GM23338 (cell line): ENCODE results near the gene PPP2R3B. TPM values are rescaled to one million over a fixed set of nuclear protein-coding genes. Genes with fewer than 3 reads are reported as not detected.

Experiments used
- ATAC-seq: fragments of 200-7000 bp; cut with Tn5 transposase; 3 replicates; pipeline ENCODE4 v1.9.1; 2020
- DNase-seq: peaks from one replicate; pipeline ENCODE4 v3.0.0-alpha.2; 2015; ENCODE audit warnings: low spot score
- H2AFZ ChIP-seq: fragments of 200-600 bp; sonication (generic); 2 replicates; pipeline ENCODE4 v1.8.0; 2016; ENCODE audit warnings: antibody characterized with exemption, mild to moderate bottlenecking, moderate library complexity
- H3F3A ChIP-seq: fragments of 200-600 bp; sonication (generic); replicated peaks from 2 replicates; pipeline ENCODE4 v1.8.0; 2017; ENCODE audit warnings: antibody characterized with exemption, mixed run types, low read depth
- H3K27ac ChIP-seq: fragments of 200-600 bp; sonication (generic); 2 replicates; pipeline ENCODE4 v1.6.1; 2016; ENCODE audit warnings: low read depth
- H3K27me3 ChIP-seq: fragments of 200-600 bp; sonication (generic); 2 replicates; pipeline ENCODE4 v1.8.0; 2016; ENCODE audit warnings: mild to moderate bottlenecking, mixed run types, moderate library complexity; ENCODE audit not compliant: insufficient read depth
- H3K36me3 ChIP-seq: fragments of 200-600 bp; sonication (generic); 2 replicates; pipeline ENCODE4 v1.8.0; 2016; ENCODE audit warnings: mild to moderate bottlenecking; ENCODE audit not compliant: insufficient read depth
- H3K4me1 ChIP-seq: fragments of 200-600 bp; sonication (generic); 2 replicates; pipeline ENCODE4 v1.8.0; 2016; ENCODE audit warnings: mild to moderate bottlenecking, moderate library complexity; ENCODE audit not compliant: insufficient read depth
- H3K4me2 ChIP-seq: fragments of 200-600 bp; sonication (generic); 2 replicates; pipeline ENCODE4 v1.7.1; 2017; ENCODE audit warnings: mixed run types
- H3K4me3 ChIP-seq: fragments of 200-600 bp; sonication (generic); 2 replicates; pipeline ENCODE4 v1.6.1; 2016; ENCODE audit warnings: mixed run types
- H3K79me2 ChIP-seq: fragments of 200-600 bp; sonication (generic); replicated peaks from 2 replicates; pipeline ENCODE4 v1.8.0; 2017; ENCODE audit warnings: mild to moderate bottlenecking; ENCODE audit not compliant: insufficient read depth
- H3K9me2 ChIP-seq: fragments of 200-600 bp; sonication (generic); 2 replicates; pipeline ENCODE4 v1.8.0; 2017; ENCODE audit not compliant: insufficient read depth
- H4K20me1 ChIP-seq: fragments of 200-600 bp; sonication (generic); replicated peaks from 2 replicates; pipeline ENCODE4 v1.8.0; 2017; ENCODE audit warnings: mild to moderate bottlenecking; ENCODE audit not compliant: insufficient read depth
- H3K27ac Mint-ChIP-seq: 2 replicates; pipeline ENCODE4 v1.8.0; 2020; ENCODE audit warnings: inconsistent platforms, mild to moderate bottlenecking, moderate library complexity, mixed read lengths
- H3K27me3 Mint-ChIP-seq: 3 replicates; pipeline ENCODE4 v1.8.0; 2022; ENCODE audit warnings: low read depth, mild to moderate bottlenecking, moderate library complexity, mixed read lengths, inconsistent platforms; ENCODE audit not compliant: insufficient read depth, poor library complexity
- H3K36me3 Mint-ChIP-seq: 3 replicates; pipeline ENCODE4 v1.8.0; 2021; ENCODE audit warnings: low read depth, mild to moderate bottlenecking, inconsistent platforms, moderate library complexity, mixed read lengths
- H3K4me1 Mint-ChIP-seq: 3 replicates; pipeline ENCODE4 v1.8.0; 2020; ENCODE audit warnings: mild to moderate bottlenecking, inconsistent platforms, mixed read lengths
- H3K4me3 Mint-ChIP-seq: 3 replicates; pipeline ENCODE4 v1.8.0; 2021; ENCODE audit warnings: moderate library complexity, mild to moderate bottlenecking, inconsistent platforms, mixed read lengths
- H3K9me3 Mint-ChIP-seq: 3 replicates; pipeline ENCODE4 v1.8.0; 2020; ENCODE audit warnings: moderate library complexity, mild to moderate bottlenecking, inconsistent platforms, mixed read lengths
- CREB1 ChIP-seq: fragments of 250-450 bp; sonication (Bioruptor Pico); IDR thresholded peaks from 2 replicates; pipeline ENCODE4 v1.5.0; 2020; ENCODE audit warnings: low read depth, mild to moderate bottlenecking, moderate library complexity
- EZH2 ChIP-seq: fragments of 200-600 bp; sonication (generic); IDR thresholded peaks from one replicate; pipeline ENCODE4 v1.8.0; 2017; ENCODE audit warnings: antibody characterized with exemption, mild to moderate bottlenecking, low read depth; ENCODE audit not compliant: unreplicated experiment
- EZH2phosphoT487 ChIP-seq: fragments of 200-600 bp; sonication (generic); IDR thresholded peaks from one replicate; pipeline ENCODE4 v1.8.1; 2018; ENCODE audit warnings: antibody characterized with exemption; ENCODE audit not compliant: unreplicated experiment
- JUNB ChIP-seq: IDR thresholded peaks from one replicate; pipeline ENCODE4 v1.6.1; 2016; ENCODE audit warnings: antibody characterized with exemption; ENCODE audit not compliant: unreplicated experiment
- NANOG ChIP-seq: IDR thresholded peaks from 2 replicates; pipeline ENCODE4 v1.6.1; 2016; ENCODE audit warnings: antibody characterized with exemption, borderline replicate concordance
- POLR2AphosphoS5 ChIP-seq: IDR thresholded peaks from 2 replicates; pipeline ENCODE4 v1.6.1; 2016; ENCODE audit warnings: antibody characterized with exemption, low read depth
- STAT1 ChIP-seq: IDR thresholded peaks from one replicate; pipeline ENCODE4 v1.6.1; 2016; ENCODE audit warnings: antibody characterized with exemption; ENCODE audit not compliant: unreplicated experiment
- ZNF114 ChIP-seq: fragments of 250-450 bp; sonication (Bioruptor Pico); IDR thresholded peaks from 2 replicates; pipeline ENCODE4 v1.5.0; 2020; ENCODE audit warnings: mild to moderate bottlenecking, moderate library complexity
- ZNF331 ChIP-seq: fragments of 250-450 bp; sonication (Bioruptor Pico); IDR thresholded peaks from 2 replicates; pipeline ENCODE4 v1.5.0; 2020; ENCODE audit warnings: low read depth, mild to moderate bottlenecking, moderate library complexity
- polyA plus RNA-seq: library from polyadenylated mRNA; unstranded; fragments of >200 nt; fragmentation: Nextera tagmentation; extraction: Ambion mirVana; gene quantifications from 2 replicates; pipeline ENCODE4 v1.2.1, GENCODE V29; 2016
- total RNA-seq: library from RNA; depleted of rRNA; stranded (reverse); fragments of >200 nt; shearing (Covaris generic); gene quantifications from 2 replicates; pipeline ENCODE4 v1.2.3, GENCODE V29; 2014
- TF ChIP-seq, protein P1 (sequence below): IDR thresholded peaks from one replicate; pipeline ENCODE4 v1.6.1; 2018; ENCODE audit warnings: antibody characterized with exemption; ENCODE audit not compliant: unreplicated experiment
- TF ChIP-seq, protein P2 (sequence below), 2 experiments: fragments of 200-600 bp in 1 of 2; sonication (generic) in 1 of 2; conservative IDR thresholded peaks; 2 replicates each; pipeline versions ENCODE4 v1.5.1 to v1.6.1; 2016 to 2017; ENCODE audit warnings: antibody characterized with exemption in 2 of 2, low read depth in 2 of 2, mild to moderate bottlenecking in 2 of 2, moderate library complexity in 1 of 2
- TF ChIP-seq, protein P3 (sequence below): fragments of 250-450 bp; sonication (Bioruptor Pico); IDR thresholded peaks from 2 replicates; pipeline ENCODE4 v1.5.0; 2020; ENCODE audit warnings: mild to moderate bottlenecking, moderate library complexity
- TF ChIP-seq, protein P4 (sequence below): IDR thresholded peaks from 2 replicates; pipeline ENCODE4 v1.6.1; 2016; ENCODE audit warnings: antibody characterized with exemption

The PPP2R3B gene
- total and polyA plus RNA-seq, 2 experiments from 2014 or later: 50.1 to 104 TPM

DNA sequence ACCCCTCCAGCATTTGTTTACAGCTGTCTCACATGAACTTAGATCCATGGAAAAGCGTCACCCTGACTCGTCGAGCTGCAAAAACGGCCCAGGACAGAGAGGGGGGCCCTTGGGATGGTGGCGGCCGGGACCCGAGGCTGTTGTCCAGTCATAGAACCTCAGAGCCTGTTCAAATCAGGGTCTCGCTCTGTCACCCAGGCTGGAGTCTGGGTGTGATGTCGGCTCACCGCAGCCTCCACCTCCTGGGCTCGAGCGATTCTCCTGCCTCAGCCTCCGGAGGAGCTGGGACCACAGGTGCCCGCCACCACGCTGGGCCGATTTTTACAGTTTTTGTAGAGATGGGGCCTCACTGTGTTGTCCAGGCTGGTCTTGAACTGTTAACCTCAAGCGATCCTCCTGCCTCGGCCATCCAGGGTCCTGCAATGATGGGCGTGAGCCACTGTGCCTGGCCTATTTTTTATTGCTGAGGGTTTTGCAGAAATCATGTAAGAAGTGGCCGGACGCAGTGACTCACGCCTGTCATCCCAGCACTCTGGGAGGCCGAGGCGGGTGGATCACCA is 42.6 kb upstream of the PPP2R3B start:
- Mint-ChIP-seq H3K36me3 (peaks cover 18% of the 10 kb centered on the region), H3K27ac (no peak overlapping the region), H3K4me3 (no peak overlapping the region), H3K4me1 (no peaks in the 10 kb centered on the region), H3K9me3 (peaks cover 69% of the 10 kb centered on the region), H3K27me3 (peaks cover 8% of the 10 kb centered on the region)
- Histone ChIP-seq H3K9me2 (no peaks in the 10 kb centered on the region), H3K79me2 (no peaks in the 10 kb centered on the region), H3K36me3 (no peaks in the 10 kb centered on the region), H4K20me1 (no peaks in the 10 kb centered on the region), H3K4me3 (no peak overlapping the region), H3F3A (no peaks in the 10 kb centered on the region), H3K4me1 (no peaks in the 10 kb centered on the region), H3K27ac (no peak overlapping the region), H3K27me3 (peaks cover 10% of the 10 kb centered on the region; the same call in 1 of the 2 replicates), H3K4me2 (no peak overlapping the region), H2AFZ (no peak overlapping the region)
- DNase-seq (no peak), ATAC-seq (no peak)
- TF ChIP-seq, protein P1, sequence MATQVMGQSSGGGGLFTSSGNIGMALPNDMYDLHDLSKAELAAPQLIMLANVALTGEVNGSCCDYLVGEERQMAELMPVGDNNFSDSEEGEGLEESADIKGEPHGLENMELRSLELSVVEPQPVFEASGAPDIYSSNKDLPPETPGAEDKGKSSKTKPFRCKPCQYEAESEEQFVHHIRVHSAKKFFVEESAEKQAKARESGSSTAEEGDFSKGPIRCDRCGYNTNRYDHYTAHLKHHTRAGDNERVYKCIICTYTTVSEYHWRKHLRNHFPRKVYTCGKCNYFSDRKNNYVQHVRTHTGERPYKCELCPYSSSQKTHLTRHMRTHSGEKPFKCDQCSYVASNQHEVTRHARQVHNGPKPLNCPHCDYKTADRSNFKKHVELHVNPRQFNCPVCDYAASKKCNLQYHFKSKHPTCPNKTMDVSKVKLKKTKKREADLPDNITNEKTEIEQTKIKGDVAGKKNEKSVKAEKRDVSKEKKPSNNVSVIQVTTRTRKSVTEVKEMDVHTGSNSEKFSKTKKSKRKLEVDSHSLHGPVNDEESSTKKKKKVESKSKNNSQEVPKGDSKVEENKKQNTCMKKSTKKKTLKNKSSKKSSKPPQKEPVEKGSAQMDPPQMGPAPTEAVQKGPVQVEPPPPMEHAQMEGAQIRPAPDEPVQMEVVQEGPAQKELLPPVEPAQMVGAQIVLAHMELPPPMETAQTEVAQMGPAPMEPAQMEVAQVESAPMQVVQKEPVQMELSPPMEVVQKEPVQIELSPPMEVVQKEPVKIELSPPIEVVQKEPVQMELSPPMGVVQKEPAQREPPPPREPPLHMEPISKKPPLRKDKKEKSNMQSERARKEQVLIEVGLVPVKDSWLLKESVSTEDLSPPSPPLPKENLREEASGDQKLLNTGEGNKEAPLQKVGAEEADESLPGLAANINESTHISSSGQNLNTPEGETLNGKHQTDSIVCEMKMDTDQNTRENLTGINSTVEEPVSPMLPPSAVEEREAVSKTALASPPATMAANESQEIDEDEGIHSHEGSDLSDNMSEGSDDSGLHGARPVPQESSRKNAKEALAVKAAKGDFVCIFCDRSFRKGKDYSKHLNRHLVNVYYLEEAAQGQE: no peak
- TF ChIP-seq, protein P2, sequence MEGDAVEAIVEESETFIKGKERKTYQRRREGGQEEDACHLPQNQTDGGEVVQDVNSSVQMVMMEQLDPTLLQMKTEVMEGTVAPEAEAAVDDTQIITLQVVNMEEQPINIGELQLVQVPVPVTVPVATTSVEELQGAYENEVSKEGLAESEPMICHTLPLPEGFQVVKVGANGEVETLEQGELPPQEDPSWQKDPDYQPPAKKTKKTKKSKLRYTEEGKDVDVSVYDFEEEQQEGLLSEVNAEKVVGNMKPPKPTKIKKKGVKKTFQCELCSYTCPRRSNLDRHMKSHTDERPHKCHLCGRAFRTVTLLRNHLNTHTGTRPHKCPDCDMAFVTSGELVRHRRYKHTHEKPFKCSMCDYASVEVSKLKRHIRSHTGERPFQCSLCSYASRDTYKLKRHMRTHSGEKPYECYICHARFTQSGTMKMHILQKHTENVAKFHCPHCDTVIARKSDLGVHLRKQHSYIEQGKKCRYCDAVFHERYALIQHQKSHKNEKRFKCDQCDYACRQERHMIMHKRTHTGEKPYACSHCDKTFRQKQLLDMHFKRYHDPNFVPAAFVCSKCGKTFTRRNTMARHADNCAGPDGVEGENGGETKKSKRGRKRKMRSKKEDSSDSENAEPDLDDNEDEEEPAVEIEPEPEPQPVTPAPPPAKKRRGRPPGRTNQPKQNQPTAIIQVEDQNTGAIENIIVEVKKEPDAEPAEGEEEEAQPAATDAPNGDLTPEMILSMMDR (conservative IDR thresholded peaks at IDR 0.05; ENCODE audit: low read depth in 2 of 2): no peak
- TF ChIP-seq POLR2AphosphoS5 (no peak), STAT1 (no peak), CREB1 (no peak), ZNF331 (no peak), JUNB (no peak), NANOG (no peak), EZH2 (no peak), ZNF114 (CRISPR knock-in tag) (no peak), EZH2phosphoT487 (no peak)
- TF ChIP-seq, protein P3, sequence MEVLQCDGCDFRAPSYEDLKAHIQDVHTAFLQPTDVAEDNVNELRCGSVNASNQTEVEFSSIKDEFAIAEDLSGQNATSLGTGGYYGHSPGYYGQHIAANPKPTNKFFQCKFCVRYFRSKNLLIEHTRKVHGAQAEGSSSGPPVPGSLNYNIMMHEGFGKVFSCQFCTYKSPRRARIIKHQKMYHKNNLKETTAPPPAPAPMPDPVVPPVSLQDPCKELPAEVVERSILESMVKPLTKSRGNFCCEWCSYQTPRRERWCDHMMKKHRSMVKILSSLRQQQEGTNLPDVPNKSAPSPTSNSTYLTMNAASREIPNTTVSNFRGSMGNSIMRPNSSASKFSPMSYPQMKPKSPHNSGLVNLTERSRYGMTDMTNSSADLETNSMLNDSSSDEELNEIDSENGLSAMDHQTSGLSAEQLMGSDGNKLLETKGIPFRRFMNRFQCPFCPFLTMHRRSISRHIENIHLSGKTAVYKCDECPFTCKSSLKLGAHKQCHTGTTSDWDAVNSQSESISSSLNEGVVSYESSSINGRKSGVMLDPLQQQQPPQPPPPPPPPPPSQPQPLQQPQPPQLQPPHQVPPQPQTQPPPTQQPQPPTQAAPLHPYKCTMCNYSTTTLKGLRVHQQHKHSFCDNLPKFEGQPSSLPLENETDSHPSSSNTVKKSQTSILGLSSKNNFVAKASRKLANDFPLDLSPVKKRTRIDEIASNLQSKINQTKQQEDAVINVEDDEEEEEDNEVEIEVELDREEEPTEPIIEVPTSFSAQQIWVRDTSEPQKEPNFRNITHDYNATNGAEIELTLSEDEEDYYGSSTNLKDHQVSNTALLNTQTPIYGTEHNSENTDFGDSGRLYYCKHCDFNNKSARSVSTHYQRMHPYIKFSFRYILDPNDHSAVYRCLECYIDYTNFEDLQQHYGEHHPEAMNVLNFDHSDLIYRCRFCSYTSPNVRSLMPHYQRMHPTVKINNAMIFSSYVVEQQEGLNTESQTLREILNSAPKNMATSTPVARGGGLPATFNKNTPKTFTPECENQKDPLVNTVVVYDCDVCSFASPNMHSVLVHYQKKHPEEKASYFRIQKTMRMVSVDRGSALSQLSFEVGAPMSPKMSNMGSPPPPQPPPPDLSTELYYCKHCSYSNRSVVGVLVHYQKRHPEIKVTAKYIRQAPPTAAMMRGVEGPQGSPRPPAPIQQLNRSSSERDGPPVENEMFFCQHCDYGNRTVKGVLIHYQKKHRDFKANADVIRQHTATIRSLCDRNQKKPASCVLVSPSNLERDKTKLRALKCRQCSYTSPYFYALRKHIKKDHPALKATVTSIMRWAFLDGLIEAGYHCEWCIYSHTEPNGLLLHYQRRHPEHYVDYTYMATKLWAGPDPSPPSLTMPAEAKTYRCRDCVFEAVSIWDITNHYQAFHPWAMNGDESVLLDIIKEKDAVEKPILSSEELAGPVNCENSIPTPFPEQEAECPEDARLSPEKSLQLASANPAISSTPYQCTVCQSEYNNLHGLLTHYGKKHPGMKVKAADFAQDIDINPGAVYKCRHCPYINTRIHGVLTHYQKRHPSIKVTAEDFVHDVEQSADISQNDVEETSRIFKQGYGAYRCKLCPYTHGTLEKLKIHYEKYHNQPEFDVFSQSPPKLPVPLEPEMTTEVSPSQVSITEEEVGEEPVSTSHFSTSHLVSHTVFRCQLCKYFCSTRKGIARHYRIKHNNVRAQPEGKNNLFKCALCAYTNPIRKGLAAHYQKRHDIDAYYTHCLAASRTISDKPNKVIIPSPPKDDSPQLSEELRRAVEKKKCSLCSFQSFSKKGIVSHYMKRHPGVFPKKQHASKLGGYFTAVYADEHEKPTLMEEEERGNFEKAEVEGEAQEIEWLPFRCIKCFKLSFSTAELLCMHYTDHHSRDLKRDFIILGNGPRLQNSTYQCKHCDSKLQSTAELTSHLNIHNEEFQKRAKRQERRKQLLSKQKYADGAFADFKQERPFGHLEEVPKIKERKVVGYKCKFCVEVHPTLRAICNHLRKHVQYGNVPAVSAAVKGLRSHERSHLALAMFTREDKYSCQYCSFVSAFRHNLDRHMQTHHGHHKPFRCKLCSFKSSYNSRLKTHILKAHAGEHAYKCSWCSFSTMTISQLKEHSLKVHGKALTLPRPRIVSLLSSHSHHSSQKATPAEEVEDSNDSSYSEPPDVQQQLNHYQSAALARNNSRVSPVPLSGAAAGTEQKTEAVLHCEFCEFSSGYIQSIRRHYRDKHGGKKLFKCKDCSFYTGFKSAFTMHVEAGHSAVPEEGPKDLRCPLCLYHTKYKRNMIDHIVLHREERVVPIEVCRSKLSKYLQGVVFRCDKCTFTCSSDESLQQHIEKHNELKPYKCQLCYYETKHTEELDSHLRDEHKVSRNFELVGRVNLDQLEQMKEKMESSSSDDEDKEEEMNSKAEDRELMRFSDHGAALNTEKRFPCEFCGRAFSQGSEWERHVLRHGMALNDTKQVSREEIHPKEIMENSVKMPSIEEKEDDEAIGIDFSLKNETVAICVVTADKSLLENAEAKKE (CRISPR knock-in tag): no peak
- TF ChIP-seq, protein P4, sequence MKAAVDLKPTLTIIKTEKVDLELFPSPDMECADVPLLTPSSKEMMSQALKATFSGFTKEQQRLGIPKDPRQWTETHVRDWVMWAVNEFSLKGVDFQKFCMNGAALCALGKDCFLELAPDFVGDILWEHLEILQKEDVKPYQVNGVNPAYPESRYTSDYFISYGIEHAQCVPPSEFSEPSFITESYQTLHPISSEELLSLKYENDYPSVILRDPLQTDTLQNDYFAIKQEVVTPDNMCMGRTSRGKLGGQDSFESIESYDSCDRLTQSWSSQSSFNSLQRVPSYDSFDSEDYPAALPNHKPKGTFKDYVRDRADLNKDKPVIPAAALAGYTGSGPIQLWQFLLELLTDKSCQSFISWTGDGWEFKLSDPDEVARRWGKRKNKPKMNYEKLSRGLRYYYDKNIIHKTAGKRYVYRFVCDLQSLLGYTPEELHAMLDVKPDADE: no peak
